Mucosa of rectum (tissue), 2 donors: ENCODE measurements around the gene RPLP1.
A peak's percentile ranks its signal among the peaks of the same experiment; 100 is the strongest.

ENCODE experiments used
- H3K27ac ChIP-seq, 2 donors: one replicate each; pipeline ENCODE4 v1.7.0; 2013; ENCODE audit warnings: inconsistent platforms in 2 of 2, low read depth in 2 of 2, low read length in 2 of 2
- H3K27me3 ChIP-seq, 2 donors: one replicate each; pipeline ENCODE4 v1.7.0; 2013; ENCODE audit warnings: low read length in 2 of 2; ENCODE audit not compliant: control insufficient read depth in 2 of 2, insufficient read depth in 2 of 2
- H3K36me3 ChIP-seq, 2 donors: one replicate each; pipeline ENCODE4 v1.7.0; 2013; ENCODE audit warnings: low read length in 2 of 2; ENCODE audit not compliant: control insufficient read depth in 2 of 2, insufficient read depth in 2 of 2
- H3K4me1 ChIP-seq, 2 donors: one replicate each; pipeline ENCODE4 v1.7.0; 2013; ENCODE audit warnings: low read length in 2 of 2, mild to moderate bottlenecking in 1 of 2; ENCODE audit not compliant: control insufficient read depth in 2 of 2, insufficient read depth in 2 of 2
- H3K4me3 ChIP-seq, 2 donors: one replicate each; pipeline ENCODE4 v1.7.0; 2013; ENCODE audit warnings: low read length in 2 of 2
- H3K9ac ChIP-seq, 2 donors: one replicate each; pipeline ENCODE4 v1.7.0; 2013; ENCODE audit warnings: low read length in 2 of 2, low read depth in 1 of 2, mild to moderate bottlenecking in 1 of 2
- H3K9me3 ChIP-seq, 2 donors: one replicate each; pipeline ENCODE4 v1.7.0; 2013; ENCODE audit warnings: low read length in 2 of 2; ENCODE audit not compliant: control insufficient read depth in 2 of 2
- donor health status: healthy.
- donor health status: Normal muscosa, but diverticular disease.

RPLP1 gene

DNA sequence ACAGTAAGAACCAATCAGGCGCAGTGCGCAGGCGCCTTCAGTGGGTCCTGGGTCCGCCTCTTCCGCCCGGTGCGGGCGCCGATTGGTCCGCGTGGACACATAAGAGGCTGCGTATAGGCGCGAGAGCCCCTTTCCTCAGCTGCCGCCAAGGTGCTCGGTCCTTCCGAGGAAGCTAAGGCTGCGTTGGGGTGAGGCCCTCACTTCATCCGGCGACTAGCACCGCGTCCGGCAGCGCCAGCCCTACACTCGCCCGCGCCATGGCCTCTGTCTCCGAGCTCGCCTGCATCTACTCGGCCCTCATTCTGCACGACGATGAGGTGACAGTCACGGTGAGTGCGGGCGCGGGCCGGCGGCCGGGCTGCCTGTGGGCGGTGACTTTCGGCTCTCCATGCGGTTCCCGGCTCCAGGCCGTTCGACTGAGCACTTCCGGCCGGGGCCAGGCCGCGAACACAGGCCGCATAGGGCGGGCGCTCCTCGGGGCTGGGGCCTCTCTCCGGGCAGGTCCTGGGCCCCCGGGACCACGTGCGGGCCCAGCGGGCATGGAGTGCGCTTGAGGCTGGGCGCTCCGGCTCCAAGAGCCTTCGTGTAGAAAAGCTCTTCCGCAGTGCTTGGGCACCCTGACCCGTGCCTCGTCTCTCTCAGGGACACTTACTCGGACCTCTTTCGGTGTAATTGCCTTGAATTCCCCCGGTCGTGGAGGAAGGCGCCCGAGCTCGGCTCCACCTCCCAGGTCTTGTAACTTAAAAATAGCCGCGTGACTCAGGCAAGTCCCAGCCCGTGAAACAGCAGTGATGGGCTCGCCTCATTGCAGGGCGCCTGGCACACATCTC, at the start of gene RPLP1:
RPLP1 (plus strand) TSS at position 127 of the 830 bp plus-strand sequence; CDS start at position 258, 131 bp downstream.
- Histone ChIP-seq H3K4me3 (peak within 1 kb of the TSS; percentile 73 to 96), H3K27ac (peak within 1 kb of the TSS; percentile 89 to 94), H3K4me1 (peaks cover 16 to 21% of the 10 kb centered on the region in 2 donors), H3K27me3 (no peaks in the 10 kb centered on the region), H3K9me3 (no peaks in the 10 kb centered on the region), H3K36me3 (peaks cover 15 to 24% of the 10 kb centered on the region in 2 donors), H3K9ac (peak within 1 kb of the TSS; percentile 88)

DNA sequence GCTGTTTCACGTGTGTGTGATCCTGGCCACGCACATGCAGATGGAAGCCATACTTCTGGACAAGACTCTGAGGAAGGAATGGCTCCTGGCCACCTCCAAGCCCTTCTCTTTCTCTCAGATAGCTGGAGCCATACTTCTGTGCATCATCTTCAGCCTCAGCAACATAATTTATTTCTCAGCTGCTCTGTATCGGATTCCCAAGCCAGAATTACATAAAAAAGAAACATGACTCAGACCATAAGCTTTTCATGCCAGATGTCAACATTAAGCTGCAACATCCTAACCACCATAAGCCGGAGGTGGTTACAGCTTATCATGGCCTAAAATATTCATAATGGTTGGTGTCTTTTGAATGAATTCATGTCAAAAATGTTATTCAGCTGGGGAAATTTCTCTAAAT, 49.0 kb upstream of the RPLP1 start:
- H3K9ac ChIP-seq: no peak overlapping the region
- no peak overlapping the region for H3K27ac ChIP-seq
- peaks cover 11 to 16% of the 10 kb centered on the region in 2 donors for H3K36me3 ChIP-seq
- no peak overlapping the region for H3K4me3 ChIP-seq
- no peaks in the 10 kb centered on the region for H3K9me3 ChIP-seq
- no peaks in the 10 kb centered on the region for H3K27me3 ChIP-seq
- H3K4me1 ChIP-seq: no peaks in the 10 kb centered on the region

- H3K4me1 ChIP-seq: no peaks in the 10 kb centered on the region
- no peaks in the 10 kb centered on the region for H3K27me3 ChIP-seq
- H3K9me3 ChIP-seq: no peaks in the 10 kb centered on the region
- H3K9ac ChIP-seq: no peak overlapping the region
- H3K27ac ChIP-seq: no peak overlapping the region
- no peak overlapping the region for H3K4me3 ChIP-seq
- H3K36me3 ChIP-seq: peaks cover 5 to 13% of the 10 kb centered on the region in 2 donors
Observed at GRCh38 chr15:69405110-69405509, 47.5 kb upstream of the RPLP1 start.

GRCh38 chr15:69407719-69408400, 44.8 kb upstream of the RPLP1 start:
- no peaks in the 10 kb centered on the region for H3K4me1 ChIP-seq
- no peaks in the 10 kb centered on the region for H3K27me3 ChIP-seq
- H3K36me3 ChIP-seq: peaks cover 0 to 7% of the 10 kb centered on the region in 2 donors
- H3K4me3 ChIP-seq: no peak overlapping the region
- H3K27ac ChIP-seq: no peak overlapping the region
- H3K9me3 ChIP-seq: no peaks in the 10 kb centered on the region
- H3K9ac ChIP-seq: no peak overlapping the region

GRCh38 chr15:69408841-69409240, 43.8 kb upstream of the RPLP1 start:
- no peak overlapping the region for H3K27ac ChIP-seq
- H3K9ac ChIP-seq: no peak overlapping the region
- no peaks in the 10 kb centered on the region for H3K9me3 ChIP-seq
- H3K4me1 ChIP-seq: peaks cover 2% of the 10 kb centered on the region in 2 donors
- H3K27me3 ChIP-seq: no peaks in the 10 kb centered on the region
- peaks cover 0 to 4% of the 10 kb centered on the region in 2 donors for H3K36me3 ChIP-seq
- no peak overlapping the region for H3K4me3 ChIP-seq

DNA sequence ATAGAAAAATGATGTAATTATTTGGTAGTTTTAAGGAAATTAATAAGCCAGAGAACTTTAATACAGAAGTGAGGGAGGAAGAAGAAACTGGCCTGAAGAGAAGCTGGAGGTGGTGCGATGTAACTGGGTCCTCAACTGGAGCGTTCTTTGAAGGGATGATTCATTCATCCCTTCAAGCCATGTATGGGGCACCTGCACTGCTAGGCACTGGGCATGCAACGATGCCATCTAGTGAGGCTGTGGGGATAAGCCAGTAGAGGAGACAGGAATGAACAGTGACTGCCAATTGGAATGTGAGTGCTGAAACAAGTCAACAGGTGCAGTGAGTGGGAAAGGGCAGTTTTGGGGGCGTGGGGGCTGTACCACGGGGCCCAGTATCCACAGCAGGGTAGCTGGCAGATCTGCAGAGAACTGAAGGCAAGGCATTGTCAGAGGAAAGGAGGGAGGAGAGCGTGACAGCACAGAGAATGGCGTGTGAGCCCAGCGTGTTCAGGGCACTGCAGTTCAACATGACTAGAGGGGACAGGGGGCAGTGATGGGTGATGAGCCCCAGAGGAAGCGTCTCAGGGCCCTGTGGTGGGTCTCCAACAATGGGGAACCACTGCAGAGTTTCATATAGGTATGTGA, 42.3 kb upstream of the RPLP1 start:
- H3K4me1 ChIP-seq: peaks cover 6 to 7% of the 10 kb centered on the region in 2 donors
- H3K27me3 ChIP-seq: no peaks in the 10 kb centered on the region
- no peaks in the 10 kb centered on the region for H3K9me3 ChIP-seq
- no peak overlapping the region for H3K9ac ChIP-seq
- no peak overlapping the region for H3K4me3 ChIP-seq
- H3K36me3 ChIP-seq: no peaks in the 10 kb centered on the region
- H3K27ac ChIP-seq: no peak overlapping the region

DNA sequence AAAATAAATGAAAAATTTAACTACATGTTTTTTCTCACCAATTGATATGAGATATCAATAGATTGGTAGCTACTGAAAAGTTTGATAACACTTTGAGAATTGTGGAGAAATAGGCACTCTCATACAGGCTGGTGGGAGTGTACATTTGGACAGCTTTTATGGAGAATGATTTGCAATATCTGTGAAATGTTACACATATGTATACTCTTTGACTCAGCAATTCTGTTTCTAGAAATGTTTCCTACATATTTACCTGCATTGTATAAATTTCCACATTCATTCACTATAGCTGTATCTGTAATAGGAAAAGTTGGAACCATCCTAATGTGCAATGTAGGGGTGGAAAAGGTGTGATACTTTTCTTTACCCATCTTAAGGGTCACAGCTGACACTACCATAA, 40.3 kb upstream of the RPLP1 start:
- no peak overlapping the region for H3K4me3 ChIP-seq
- no peak overlapping the region for H3K27ac ChIP-seq
- peaks cover 6 to 7% of the 10 kb centered on the region in 2 donors for H3K4me1 ChIP-seq
- H3K9ac ChIP-seq: no peak overlapping the region
- H3K36me3 ChIP-seq: no peaks in the 10 kb centered on the region
- H3K9me3 ChIP-seq: no peaks in the 10 kb centered on the region
- H3K27me3 ChIP-seq: no peaks in the 10 kb centered on the region

GRCh38 chr15:69412701-69413100, 39.9 kb upstream of the RPLP1 start:
- Histone ChIP-seq H3K4me3 (no peak overlapping the region), H3K27ac (no peak overlapping the region), H3K9ac (no peak overlapping the region)

GRCh38 chr15:69413822-69414700, 38.6 kb upstream of the RPLP1 start, which contains the start of gene KIF23:
KIF23 (plus strand) TSS chr15:69414349; CDS start chr15:69414466, 117 bp downstream.
- Histone ChIP-seq H3K27me3 (no peaks in the 10 kb centered on the region), H3K4me1 (peaks cover 6 to 7% of the 10 kb centered on the region in 2 donors), H3K9me3 (no peaks in the 10 kb centered on the region), H3K4me3 (peak within 1 kb of the TSS; percentile 69 to 75), H3K36me3 (peaks cover 0 to under 1% of the 10 kb centered on the region in 2 donors), H3K9ac (peak within 1 kb of the TSS; percentile 10 to 61), H3K27ac (peak within 1 kb of the TSS in 1 of 2 donors; percentile 17)

More at GRCh38 chr15:69412701-69413100, 39.9 kb upstream of the RPLP1 start:
- Histone ChIP-seq H3K27me3 (no peaks in the 10 kb centered on the region), H3K9me3 (no peaks in the 10 kb centered on the region), H3K4me1 (peaks cover 6 to 7% of the 10 kb centered on the region in 2 donors), H3K36me3 (no peaks in the 10 kb centered on the region)
